H1 (cell line): ENCODE results near the gene FBXO34. TPM values are rescaled to one million over a fixed set of nuclear protein-coding genes. Genes with fewer than 3 reads are reported as not detected.

Experiments
- CTCF ChIA-PET: fragments of 300-600 bp; sonication (Branson Sonifier 250); formaldehyde crosslinking; loops from one replicate; lab custom pipeline; 2021; ENCODE audit not compliant: partially characterized antibody; lab: Charles Lee
- POLR2A ChIA-PET: fragments of 300-600 bp; sonication (Branson Sonifier 250); formaldehyde crosslinking; loops from one replicate; lab custom pipeline; 2021; ENCODE audit warnings: inconsistent platforms; ENCODE audit not compliant: partially characterized antibody; lab: Charles Lee
- DNase-seq, 2 experiments: peaks; one replicate each; pipeline versions ENCODE4 v3.0.0 to v3.0.0-alpha.2; 2010 to 2022; ENCODE audit warnings: low spot score in 2 of 2, low read depth in 1 of 2, mixed read lengths in 1 of 2
- FAIRE-seq: peaks from 2 replicates; lab custom pipeline; 2011; peaks lifted over from hg19 to GRCh38; lab: Jason Lieb, UNC
- H2AFZ ChIP-seq: 2 replicates; pipeline ENCODE4 v1.8.1; 2012; ENCODE audit warnings: low read length, inconsistent platforms
- H2AK5ac ChIP-seq: 2 replicates; pipeline ENCODE4 v1.6.1; 2013; ENCODE audit warnings: low read depth, low read length
- H2BK120ac ChIP-seq: replicated peaks from 2 replicates; pipeline ENCODE3; 2013; ENCODE audit warnings: low read depth, low read length, inconsistent platforms
- H2BK12ac ChIP-seq: 2 replicates; pipeline ENCODE4 v1.6.1; 2013; ENCODE audit warnings: low read depth, low read length
- H2BK15ac ChIP-seq: 2 replicates; pipeline ENCODE4 v1.6.1; 2013; ENCODE audit warnings: low read length
- H2BK20ac ChIP-seq: 2 replicates; pipeline ENCODE4 v1.6.1; 2013; ENCODE audit warnings: low read length
- H2BK5ac ChIP-seq: 2 replicates; pipeline ENCODE4 v1.6.1; 2013; ENCODE audit warnings: low read depth, low read length
- H3K14ac ChIP-seq: 2 replicates; pipeline ENCODE4 v1.6.1; 2013; ENCODE audit warnings: inconsistent platforms; ENCODE audit not compliant: insufficient read length
- H3K18ac ChIP-seq: 2 replicates; pipeline ENCODE4 v1.6.1; 2013; ENCODE audit warnings: low read length; ENCODE audit errors: extremely low read depth
- H3K23ac ChIP-seq: 2 replicates; pipeline ENCODE4 v1.6.1; 2013; ENCODE audit warnings: inconsistent platforms; ENCODE audit not compliant: insufficient read length
- H3K23me2 ChIP-seq: 2 replicates; pipeline ENCODE4 v1.6.1; 2013; ENCODE audit warnings: low read depth, low read length
- H3K27ac ChIP-seq: 2 replicates; pipeline ENCODE4 v1.6.1; 2011; ENCODE audit warnings: low read depth, low read length, inconsistent platforms
- H3K27me3 ChIP-seq, 4 experiments: replicated peaks in 1 of 4; 1 replicate in 1 of 4; 2 replicates in 3 of 4; pipeline versions ENCODE4 v1.6.1 to v1.8.1; 2011 to 2013; ENCODE audit warnings: low read length in 3 of 4, mild to moderate bottlenecking in 3 of 4, inconsistent platforms in 2 of 4, mixed read lengths in 2 of 4, moderate library complexity in 1 of 4; ENCODE audit not compliant: control insufficient read depth in 3 of 4, insufficient read depth in 3 of 4; ENCODE audit errors: extremely low read depth in 1 of 4
- H3K36me3 ChIP-seq, 4 experiments: 2 replicates each; pipeline versions ENCODE4 v1.6.1 to v1.8.1; 2011 to 2013; ENCODE audit warnings: mild to moderate bottlenecking in 4 of 4, low read length in 3 of 4, moderate library complexity in 2 of 4, control low read depth in 1 of 4, inconsistent platforms in 1 of 4; ENCODE audit not compliant: insufficient read depth in 4 of 4, control insufficient read depth in 2 of 4
- H3K4ac ChIP-seq: replicated peaks from 2 replicates; pipeline ENCODE3; 2013; ENCODE audit warnings: low read length, low read depth, mixed read lengths, inconsistent platforms; ENCODE audit not compliant: insufficient read length
- H3K4me1 ChIP-seq, 4 experiments: replicated peaks in 1 of 4; 1 replicate in 1 of 4; 2 replicates in 3 of 4; pipeline versions ENCODE4 v1.6.1 to v1.8.1; 2011 to 2013; ENCODE audit warnings: low read length in 3 of 4, inconsistent platforms in 2 of 4, mixed read lengths in 1 of 4; ENCODE audit not compliant: insufficient read depth in 4 of 4, control insufficient read depth in 3 of 4
- H3K4me2 ChIP-seq, 2 experiments: 2 replicates each; pipeline versions ENCODE4 v1.6.1 to v1.8.1; 2011 to 2013; ENCODE audit warnings: low read depth in 2 of 2, low read length in 2 of 2, control low read depth in 1 of 2, inconsistent platforms in 1 of 2, mild to moderate bottlenecking in 1 of 2; ENCODE audit not compliant: insufficient read depth in 1 of 2
- H3K4me3 ChIP-seq, 4 experiments: fragments of 200-600, 300-600 bp in 1 of 4; sonication (generic), shearing (Covaris generic), sonication (Bioruptor Twin) in 1 of 4; 2 replicates each; pipeline versions ENCODE4 v1.5.1 to v1.8.1; 2011 to 2016; ENCODE audit warnings: low read length in 4 of 4, low read depth in 3 of 4, control low read depth in 2 of 4, inconsistent platforms in 2 of 4, mild to moderate bottlenecking in 2 of 4, mixed read lengths in 1 of 4, moderate library complexity in 1 of 4; ENCODE audit not compliant: insufficient read depth in 2 of 4; ENCODE audit errors: extremely low read depth in 1 of 4
- H3K56ac ChIP-seq: replicated peaks from 2 replicates; pipeline ENCODE3; 2013; ENCODE audit warnings: low read depth, mild to moderate bottlenecking, mixed read lengths, low read length, inconsistent platforms; ENCODE audit not compliant: insufficient read length
- H3K79me1 ChIP-seq: 2 replicates; pipeline ENCODE4 v1.6.1; 2013; ENCODE audit warnings: low read depth, low read length, control low read depth
- H3K79me2 ChIP-seq, 2 experiments: 2 replicates each; pipeline versions ENCODE4 v1.6.1 to v1.8.1; 2012 to 2013; ENCODE audit warnings: low read length in 2 of 2, mild to moderate bottlenecking in 2 of 2, inconsistent platforms in 1 of 2; ENCODE audit not compliant: insufficient read depth in 2 of 2, control insufficient read depth in 1 of 2
- H3K9ac ChIP-seq, 4 experiments: replicated peaks in 1 of 4; 1 replicate in 1 of 4; 2 replicates in 3 of 4; pipeline versions ENCODE4 v1.6.1 to v1.8.1; 2011 to 2013; ENCODE audit warnings: low read depth in 3 of 4, low read length in 3 of 4, control low read depth in 2 of 4, mild to moderate bottlenecking in 2 of 4, moderate library complexity in 2 of 4, inconsistent platforms in 1 of 4; ENCODE audit errors: extremely low read depth in 1 of 4
- H3K9me3 ChIP-seq, 2 experiments: 2 replicates each; pipeline versions ENCODE4 v1.6.1 to v1.8.1; 2012 to 2013; ENCODE audit warnings: mild to moderate bottlenecking in 2 of 2, moderate library complexity in 2 of 2, control low read depth in 1 of 2, inconsistent platforms in 1 of 2, low read depth in 1 of 2, low read length in 1 of 2, mixed read lengths in 1 of 2; ENCODE audit not compliant: insufficient read depth in 2 of 2
- H4K20me1 ChIP-seq, 2 experiments: replicated peaks in 1 of 2; 2 replicates each; pipeline versions ENCODE3 to v1.8.1; 2011 to 2013; ENCODE audit warnings: inconsistent platforms in 2 of 2, low read length in 2 of 2, mild to moderate bottlenecking in 1 of 2; ENCODE audit not compliant: insufficient read depth in 2 of 2, control insufficient read depth in 1 of 2
- H4K5ac ChIP-seq: 2 replicates; pipeline ENCODE4 v1.6.1; 2013; ENCODE audit warnings: low read length, low read depth, mixed read lengths, inconsistent platforms; ENCODE audit not compliant: insufficient read length
- H4K8ac ChIP-seq: 2 replicates; pipeline ENCODE4 v1.8.0; 2013; ENCODE audit warnings: mild to moderate bottlenecking, moderate library complexity, low read length, inconsistent platforms; ENCODE audit not compliant: insufficient read depth; ENCODE audit errors: extremely low read depth
- H4K91ac ChIP-seq: replicated peaks from 2 replicates; pipeline ENCODE3; 2013; ENCODE audit warnings: low read length, mixed read lengths, inconsistent platforms; ENCODE audit not compliant: insufficient read length
- BACH1 ChIP-seq: IDR thresholded peaks from 2 replicates; pipeline ENCODE4 v1.6.1; 2012; ENCODE audit warnings: low read length, improper control_type of control experiment
- CTBP2 ChIP-seq: IDR thresholded peaks from 2 replicates; pipeline ENCODE4 v1.7.0; 2011; ENCODE audit warnings: borderline replicate concordance, mild to moderate bottlenecking, moderate library complexity, mixed read lengths, low read length; ENCODE audit not compliant: insufficient read depth, insufficient read length
- RFX5 ChIP-seq: IDR thresholded peaks from 2 replicates; pipeline ENCODE4 v1.6.1; 2011; ENCODE audit warnings: low read depth, low read length, improper control_type of control experiment, borderline replicate concordance
- TEAD4 ChIP-seq: IDR thresholded peaks from 2 replicates; pipeline ENCODE4 v1.6.1; 2012; ENCODE audit warnings: low read depth, low read length, inconsistent platforms, mixed read lengths
- WGBS, 2 experiments: shearing (Covaris generic) in 1 of 2; methylation state at CpG; one replicate each; pipeline versions ENCODE4 v1.1.6 to v1.1.7; 2013 to 2015; ENCODE audit warnings: low lambda C conversion rate in 2 of 2, mixed read lengths in 2 of 2, inconsistent platforms in 1 of 2, low coverage in 1 of 2, missing lambda C conversion rate in 1 of 2; ENCODE audit not compliant: insufficient replicate concordance in 2 of 2, insufficient coverage in 1 of 2, insufficient read length in 1 of 2; ENCODE audit errors: extremely low coverage in 1 of 2, missing lambda C conversion rate in 1 of 2; 5-methylcytosine and 5-hydroxymethylcytosine counted together
- polyA plus RNA-seq, 7 experiments: library from polyadenylated mRNA; depleted of rRNA in 3 of 7; stranded (reverse) in 5 of 7; unstranded in 2 of 7; fragments of >200 nt in 5 of 7; fragments of 200-250 nt in 2 of 7; gene quantifications; 1 replicate in 5 of 7; 2 replicates in 1 of 7; 4 replicates in 1 of 7; pipeline versions ENCODE4 v1.2.1 to v1.2.3, GENCODE V29; 2011 to 2013; ENCODE audit warnings: missing spikeins in 2 of 7, mixed read lengths in 2 of 7
- total RNA-seq: library from RNA; stranded (reverse); fragmentation: NEBNext Ultra II Directional; extraction: Animal tissue kit (Norgen Biotek cat#: 25700); gene quantifications from 2 replicates; pipeline ENCODE4 v1.2.1, GENCODE V29; 2021

The FBXO34 gene
- total and polyA plus RNA-seq, 2 of the 8 experiments (the other 6 are each of a cell fraction or from before 2014, with no cell fraction given): 7.0 to 14.4 TPM

- Histone ChIP-seq H2BK15ac (no peak overlapping the region), H3K79me2 (peaks cover 0 to 10% of the 10 kb centered on the region in 2 experiments; a peak in 2 of 4 replicates), H3K23me2 (peaks cover 3% of the 10 kb centered on the region; the same call in 1 of the 2 replicates), H3K4me1 (peaks cover 0 to 1% (median 0%) of the 10 kb centered on the region in 4 experiments; a peak in 1 of 7 replicates), H3K4me3 (no peak overlapping the region), H3K14ac (no peak overlapping the region), H4K91ac (no peak overlapping the region), H3K27me3 (peaks cover 0 to 1% (median 0%) of the 10 kb centered on the region in 4 experiments; a peak in 1 of 7 replicates), H2BK20ac (no peak overlapping the region), H2BK120ac (no peak overlapping the region), H3K9me3 (no peaks in the 10 kb centered on the region), H3K4ac (no peak overlapping the region), H4K8ac (no peak overlapping the region), H2AK5ac (no peak overlapping the region), H3K23ac (no peak overlapping the region), H3K4me2 (no peak overlapping the region), H2BK12ac (no peak overlapping the region), H3K9ac (no peak overlapping the region), H3K56ac (no peak overlapping the region), H3K18ac (no peak overlapping the region), H3K79me1 (0 out of 2 replicates have a peak, but pooled peaks cover 2% of the 10 kb centered on the region), H2BK5ac (no peak overlapping the region), H3K27ac (no peak overlapping the region), H4K5ac (no peak overlapping the region), H3K36me3 (no peaks in the 10 kb centered on the region), H2AFZ (no peak overlapping the region), H4K20me1 (peaks cover 0 to 2% of the 10 kb centered on the region in 2 experiments)
- no peak for TF ChIP-seq CTBP2
- 0 out of 2 replicates have a peak, but pooled peaks have one; percentile 14 for TF ChIP-seq TEAD4
- no peak for TF ChIP-seq BACH1
- TF ChIP-seq RFX5: no peak
- no peak for DNase-seq
- no peak for FAIRE-seq
- CTCF ChIA-PET: interaction anchor here (1.1 to 5.3 kb wide), 2 partner anchors 10 to 87 kb away, joined by 3 to 46 read pairs; no protein-coding TSS in a partner anchor
- POLR2A ChIA-PET: no interaction called here
- whole genome bisulfite sequencing, 2 experiments: 85% methylated on average over 3 of the region's 3 CpGs; no CpG with 5 or more reads in 1 of the 2 experiments
Observed at GRCh38 chr14:55267820-55268219, 3.4 kb upstream of the FBXO34 start.
